HUES6 (cell line): Measurements from ENCODE around the gene RASSF10.

ENCODE experiments used
- H3K27ac ChIP-seq: 2 replicates; pipeline ENCODE4 v1.7.0; 2013; ENCODE audit warnings: low read depth, mild to moderate bottlenecking, low read length, inconsistent platforms
- H3K27me3 ChIP-seq: 2 replicates; pipeline ENCODE4 v1.6.1; 2013; ENCODE audit warnings: low read length; ENCODE audit not compliant: control insufficient read depth, insufficient read depth
- H3K36me3 ChIP-seq: 2 replicates; pipeline ENCODE4 v1.6.1; 2013; ENCODE audit warnings: low read length; ENCODE audit not compliant: control insufficient read depth, insufficient read depth
- H3K4me1 ChIP-seq: 2 replicates; pipeline ENCODE4 v1.6.1; 2013; ENCODE audit warnings: low read length; ENCODE audit not compliant: control insufficient read depth, insufficient read depth
- H3K4me3 ChIP-seq: 2 replicates; pipeline ENCODE4 v1.5.1; 2013; ENCODE audit warnings: low read depth, low read length
- H3K9ac ChIP-seq: one replicate; pipeline ENCODE4 v1.6.1; 2013; ENCODE audit warnings: mild to moderate bottlenecking, low read length
- H3K9me3 ChIP-seq: 2 replicates; pipeline ENCODE4 v1.6.1; 2013; ENCODE audit warnings: low read depth, low read length; ENCODE audit not compliant: control insufficient read depth, insufficient read depth

Gene RASSF10

GRCh38 chr11:13061294-13061990 is 52.3 kb downstream of the RASSF10 start:
- no peaks in the 10 kb centered on the region for H3K9me3 ChIP-seq
- no peak overlapping the region for H3K27ac ChIP-seq
- no peak overlapping the region for H3K4me3 ChIP-seq
- no peaks in the 10 kb centered on the region for H3K4me1 ChIP-seq
- H3K9ac ChIP-seq: no peak overlapping the region
- H3K27me3 ChIP-seq: no peaks in the 10 kb centered on the region
- H3K36me3 ChIP-seq: no peaks in the 10 kb centered on the region
